Adrenal gland (tissue), 5 donors: Measurements from ENCODE around the gene GABRQ.

ENCODE experiments used
- POLR2A ChIP-seq, 2 donors: fragments of 450-650 bp; IDR thresholded peaks; one replicate each; pipeline ENCODE4 v1.6.1; 2017; ENCODE audit warnings: antibody characterized with exemption in 2 of 2, mild to moderate bottlenecking in 2 of 2, moderate library complexity in 1 of 2
- TF ChIP-seq, protein P1 (sequence below), 6 experiments: fragments of 450-650 bp in 4 of 6; fragments of 200-600 bp in 2 of 6; sonication (generic) in 1 of 6; IDR thresholded peaks; 1 replicate in 5 of 6; 2 replicates in 1 of 6; pipeline versions ENCODE4 v1.5.1 to v1.8.0; 2016 to 2021; ENCODE audit warnings: antibody characterized with exemption in 6 of 6, mild to moderate bottlenecking in 2 of 6, moderate library complexity in 1 of 6
- donor health status: DM: no; HTN: no; CAD: no.

DNA sequence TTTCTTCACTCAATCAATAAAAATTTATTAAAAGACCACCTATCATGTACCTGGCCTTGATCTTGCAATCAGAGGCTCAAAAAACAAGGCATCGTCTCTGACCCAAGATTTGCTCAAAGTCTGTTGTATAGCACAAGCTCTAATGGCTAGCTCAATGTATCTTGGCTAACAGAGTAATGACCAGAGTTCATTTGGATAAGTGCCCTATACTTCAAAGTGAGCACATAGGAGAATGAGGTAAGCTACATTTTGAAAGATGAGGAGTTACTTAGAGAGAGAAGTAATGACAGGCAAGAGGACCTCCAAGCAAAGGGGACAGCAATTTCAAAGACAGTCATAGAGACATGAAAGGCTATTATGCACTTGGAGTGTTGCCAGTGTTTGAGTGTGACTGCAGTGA is 22.9 kb upstream of the GABRQ start:
- no peak for TF ChIP-seq POLR2A (IDR thresholded peaks at IDR 0.05)
- TF ChIP-seq, protein P1, sequence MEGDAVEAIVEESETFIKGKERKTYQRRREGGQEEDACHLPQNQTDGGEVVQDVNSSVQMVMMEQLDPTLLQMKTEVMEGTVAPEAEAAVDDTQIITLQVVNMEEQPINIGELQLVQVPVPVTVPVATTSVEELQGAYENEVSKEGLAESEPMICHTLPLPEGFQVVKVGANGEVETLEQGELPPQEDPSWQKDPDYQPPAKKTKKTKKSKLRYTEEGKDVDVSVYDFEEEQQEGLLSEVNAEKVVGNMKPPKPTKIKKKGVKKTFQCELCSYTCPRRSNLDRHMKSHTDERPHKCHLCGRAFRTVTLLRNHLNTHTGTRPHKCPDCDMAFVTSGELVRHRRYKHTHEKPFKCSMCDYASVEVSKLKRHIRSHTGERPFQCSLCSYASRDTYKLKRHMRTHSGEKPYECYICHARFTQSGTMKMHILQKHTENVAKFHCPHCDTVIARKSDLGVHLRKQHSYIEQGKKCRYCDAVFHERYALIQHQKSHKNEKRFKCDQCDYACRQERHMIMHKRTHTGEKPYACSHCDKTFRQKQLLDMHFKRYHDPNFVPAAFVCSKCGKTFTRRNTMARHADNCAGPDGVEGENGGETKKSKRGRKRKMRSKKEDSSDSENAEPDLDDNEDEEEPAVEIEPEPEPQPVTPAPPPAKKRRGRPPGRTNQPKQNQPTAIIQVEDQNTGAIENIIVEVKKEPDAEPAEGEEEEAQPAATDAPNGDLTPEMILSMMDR (IDR thresholded peaks at IDR 0.05) = no peak
